ENCODE measurements around the gene TF. TPM values are rescaled to one million over a fixed set of nuclear protein-coding genes. Genes with fewer than 3 reads are reported as not detected.

TF gene
- total and polyA plus RNA-seq, 10 of the 15 experiments (the other 5 are each of a cell fraction or from before 2014, with no cell fraction given), result under 0.01 to 8.9 (median 0.05) TPM; not detected in 1

- no peak for TF ChIP-seq CUX1 (IDR thresholded peaks at IDR 0.05; ENCODE audit: insufficient replicate concordance, low read depth, low read length)
- TF ChIP-seq IRF3 (IDR thresholded peaks at IDR 0.05), result no peak
Measured at GRCh38 chr3:133838916-133839800, 93.0 kb downstream of the TF start (continued).

GRCh38 chr3:133840055-133840737 is 94.0 kb downstream of the TF start:
- SMC1A ChIA-PET (ENCODE audit: uncharacterized antibody, unreplicated experiment), result no interaction called here
- no peak for DNase-seq (ENCODE audit: low read depth, low spot score)
- Histone ChIP-seq H3K4me3 (no peak overlapping the region), H3K9me3 (replicated peaks; ENCODE audit: control insufficient read depth, insufficient read depth, low read length) (no peaks in the 10 kb centered on the region), H3K27me3 (replicated peaks in 1 of 2; ENCODE audit: control insufficient read depth in 2 of 2, insufficient read depth in 2 of 2, low read length in 1 of 2) (peaks cover 3 to 4% of the 10 kb centered on the region in 2 experiments), H3K79me2 (ENCODE audit: control insufficient read depth, insufficient read depth, low read length) (no peaks in the 10 kb centered on the region), H3K4me2 (ENCODE audit: control insufficient read depth, insufficient read depth) (no peak overlapping the region), H3K36me3 (ENCODE audit: control insufficient read depth in 2 of 2, insufficient read depth in 2 of 2, low read length in 1 of 2) (no peaks in the 10 kb centered on the region; a peak in 1 of 4 replicates), H3K27ac (ENCODE audit: control insufficient read depth, insufficient read depth) (no peak overlapping the region), H3K9ac (ENCODE audit: control insufficient read depth, insufficient read depth, low read length) (no peak overlapping the region), H4K20me1 (ENCODE audit: control insufficient read depth, insufficient read depth) (no peaks in the 10 kb centered on the region), H3K4me1 (ENCODE audit: control insufficient read depth, insufficient read depth, low read length) (no peaks in the 10 kb centered on the region), H2AFZ (ENCODE audit: control insufficient read depth, low read depth, low read length) (no peak overlapping the region)
- no TSS peak for BruUV-seq (replicated peaks)
- in situ Hi-C loops (cut with MboI), result no loop called here
- no peak for FAIRE-seq
- POLR2A ChIA-PET, result no interaction called here
- 44% methylated on average over 9 of the region's 9 CpGs for WGBS (ENCODE audit: insufficient coverage, insufficient replicate concordance, low lambda C conversion rate, missing lambda C conversion rate)
- intact Hi-C loops (cut with micrococcal nuclease; ENCODE audit: unreplicated experiment), result no loop called here
- RAD21 ChIA-PET (ENCODE audit: unreplicated experiment), result no interaction called here
- CTCF ChIA-PET, result no interaction called here
- no peak for ATAC-seq
- TF ChIP-seq BHLHE40 (IDR thresholded peaks at IDR 0.05; ENCODE audit: borderline replicate concordance in 1 of 2, low read depth in 2 of 2, low read length in 1 of 2) (no peak), ZNF622 (IDR thresholded peaks at IDR 0.05) (no peak), ATF2 (IDR thresholded peaks at IDR 0.05; ENCODE audit: low read length) (no peak), RB1 (IDR thresholded peaks at IDR 0.05; ENCODE audit: borderline replicate concordance) (no peak), RFX5 (IDR thresholded peaks at IDR 0.05; ENCODE audit: low read depth, low read length) (no peak), POLR2A (IDR thresholded peaks at IDR 0.05; ENCODE audit: low read depth, low read length) (no peak), IKZF2 (IDR thresholded peaks at IDR 0.05) (no peak), NR2F1 (conservative IDR thresholded peaks at IDR 0.05) (no peak), STAT3 (IDR thresholded peaks at IDR 0.05; ENCODE audit: low read depth, low read length) (no peak), SUZ12 (IDR thresholded peaks at IDR 0.05; ENCODE audit: unreplicated experiment) (no peak), SUPT20H (IDR thresholded peaks at IDR 0.05; ENCODE audit: borderline replicate concordance, control insufficient read depth, low read depth, low read length) (no peak), PAX8 (IDR thresholded peaks at IDR 0.05) (no peak)

All from GM12878 (cell line).